GM12875 (cell line): Measurements from ENCODE around the gene RNASE9.
"Not testable (repeated sequence)": the region's sequence is repeated elsewhere in the genome, so short reads cannot be mapped to it uniquely, and the experiment has no call there.

Experiments used
- H3K4me3 ChIP-seq: one replicate; pipeline ENCODE4 v1.5.1; 2011; ENCODE audit warnings: low read depth, low read length, control low read depth
- CTCF ChIP-seq: IDR thresholded peaks from 2 replicates; pipeline ENCODE4 v1.5.1; 2011; ENCODE audit warnings: low read depth, mild to moderate bottlenecking, control low read depth, inconsistent platforms, low read length, moderate library complexity, borderline replicate concordance; ENCODE audit not compliant: insufficient read depth

The RNASE9 gene

GRCh38 chr14:20569066-20569465 lies 8.2 kb upstream of the RNASE9 start:
- no peak overlapping the region for H3K4me3 ChIP-seq
- TF ChIP-seq CTCF: no peak

GRCh38 chr14:20568393-20568792 lies 7.5 kb upstream of the RNASE9 start:
- no peak for TF ChIP-seq CTCF
- H3K4me3 ChIP-seq: no peak overlapping the region

- not testable (repeated sequence) for H3K4me3 ChIP-seq
Observed at GRCh38 chr14:20567199-20567598, 6.4 kb upstream of the RNASE9 start.

- no peak for TF ChIP-seq CTCF
- no peak overlapping the region for H3K4me3 ChIP-seq
Observed at GRCh38 chr14:20564501-20564997, 3.7 kb upstream of the RNASE9 start.

GRCh38 chr14:20563971-20564370 lies 3.1 kb upstream of the RNASE9 start:
- H3K4me3 ChIP-seq: no peak overlapping the region
- no peak for TF ChIP-seq CTCF

- no peak overlapping the region for H3K4me3 ChIP-seq
- no peak for TF ChIP-seq CTCF
Observed at GRCh38 chr14:20559461-20559904, 1.4 kb downstream of the RNASE9 start.

- no peak overlapping the region for H3K4me3 ChIP-seq
- TF ChIP-seq CTCF: no peak
Observed at GRCh38 chr14:20557212-20557542, 3.7 kb downstream of the RNASE9 start.

- no peak overlapping the region for H3K4me3 ChIP-seq
- no peak for TF ChIP-seq CTCF
Observed at GRCh38 chr14:20556500-20557211, 4.2 kb downstream of the RNASE9 start.
